HEK293T (cell line): Measurements from ENCODE around the gene DNAH14.

ENCODE experiments used
- CTCF ChIA-PET: fragments of 350-600 bp; formaldehyde crosslinking; extraction: SDS; loops from one replicate; lab custom pipeline; 2021; ENCODE audit warnings: antibody characterized with exemption, inconsistent platforms; lab: Yijun Ruan, JAX
- POLR2A ChIA-PET: fragments of 350-600 bp; formaldehyde crosslinking; extraction: SDS; loops from one replicate; lab custom pipeline; 2020; ENCODE audit warnings: antibody characterized with exemption, inconsistent platforms; lab: Yijun Ruan, JAX
- DNase-seq: peaks from one replicate; pipeline ENCODE4 v3.0.0; 2012; ENCODE audit warnings: mixed read lengths; ENCODE audit errors: extremely low spot score
- ARNT ChIP-seq: fragments of 450-650 bp; IDR thresholded peaks from 2 replicates; pipeline ENCODE4 v1.6.1; 2017; ENCODE audit warnings: mild to moderate bottlenecking
- BHLHE40 ChIP-seq: fragments of 450-650 bp; IDR thresholded peaks from 2 replicates; pipeline ENCODE4 v1.6.1; 2016; ENCODE audit warnings: mild to moderate bottlenecking, moderate library complexity, borderline replicate concordance
- CTBP1 ChIP-seq: fragments of 450-650 bp; IDR thresholded peaks from 2 replicates; pipeline ENCODE4 v1.6.1; 2016; ENCODE audit warnings: borderline replicate concordance
- ELF4 ChIP-seq: fragments of 450-650 bp; IDR thresholded peaks from 2 replicates; pipeline ENCODE4 v1.6.1; 2017; ENCODE audit warnings: antibody characterized with exemption
- FOXA1 ChIP-seq: fragments of 450-650 bp; IDR thresholded peaks from 2 replicates; pipeline ENCODE4 v1.6.1; 2016; ENCODE audit warnings: mild to moderate bottlenecking
- FOXK2 ChIP-seq: fragments of 450-650 bp; IDR thresholded peaks from 2 replicates; pipeline ENCODE4 v1.6.1; 2016; ENCODE audit warnings: mild to moderate bottlenecking
- FOXM1 ChIP-seq: fragments of 450-650 bp; IDR thresholded peaks from 2 replicates; pipeline ENCODE4 v1.6.1; 2017; ENCODE audit warnings: mild to moderate bottlenecking, borderline replicate concordance
- HDGF ChIP-seq: fragments of 450-650 bp; IDR thresholded peaks from 2 replicates; pipeline ENCODE4 v1.6.1; 2017; ENCODE audit warnings: antibody characterized with exemption, borderline replicate concordance
- L3MBTL2 ChIP-seq: fragments of 450-650 bp; conservative IDR thresholded peaks from 2 replicates; pipeline ENCODE4 v1.6.1; 2016; ENCODE audit warnings: mild to moderate bottlenecking
- LEF1 ChIP-seq: fragments of 450-650 bp; IDR thresholded peaks from 2 replicates; pipeline ENCODE4 v1.6.1; 2017; ENCODE audit warnings: mild to moderate bottlenecking, borderline replicate concordance
- NFRKB ChIP-seq: fragments of 450-650 bp; IDR thresholded peaks from 2 replicates; pipeline ENCODE4 v1.6.1; 2016; ENCODE audit warnings: mild to moderate bottlenecking, moderate library complexity
- SP1 ChIP-seq: fragments of 450-650 bp; IDR thresholded peaks from 2 replicates; pipeline ENCODE4 v1.6.1; 2017
- SUZ12 ChIP-seq: fragments of 450-650 bp; IDR thresholded peaks from 2 replicates; pipeline ENCODE4 v1.6.1; 2016; ENCODE audit warnings: mild to moderate bottlenecking
- TARDBP ChIP-seq: fragments of 450-650 bp; IDR thresholded peaks from 2 replicates; pipeline ENCODE4 v1.6.1; 2016
- ZNF384 ChIP-seq: fragments of 450-650 bp; IDR thresholded peaks from 2 replicates; pipeline ENCODE4 v1.6.1; 2016
- TF ChIP-seq, protein P1 (sequence below): fragments of 450-650 bp; IDR thresholded peaks from 2 replicates; pipeline ENCODE4 v1.6.1; 2016

Gene DNAH14

DNA sequence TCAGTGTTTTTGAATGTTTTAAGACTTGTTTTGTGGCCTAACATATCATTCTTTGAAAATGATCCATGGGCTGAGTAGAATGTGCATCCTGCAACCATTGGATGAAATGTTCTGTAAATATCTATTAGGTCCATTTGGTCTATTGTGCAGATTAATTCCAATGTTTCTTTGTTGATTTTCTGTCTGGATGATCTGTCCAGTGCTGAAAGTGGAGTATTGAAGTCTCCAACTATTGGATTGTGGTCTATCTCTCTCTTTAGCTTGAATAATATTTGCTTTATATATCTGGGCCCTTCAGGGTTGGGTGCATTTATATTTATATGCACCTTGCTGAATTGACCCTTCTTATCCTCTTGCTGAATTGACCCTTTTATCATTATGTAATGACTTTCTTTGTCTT lies 181.5 kb downstream of the DNAH14 start:
- CTCF ChIA-PET: no interaction called here
- POLR2A ChIA-PET: no interaction called here
- no peak for TF ChIP-seq TARDBP
- TF ChIP-seq SUZ12: no peak
- TF ChIP-seq HDGF: no peak
- TF ChIP-seq FOXM1: no peak
- TF ChIP-seq ARNT: no peak
- no peak for TF ChIP-seq FOXA1
- no peak for TF ChIP-seq FOXK2
- TF ChIP-seq NFRKB: no peak
- no peak for TF ChIP-seq LEF1
- TF ChIP-seq ELF4: no peak
- TF ChIP-seq ZNF384: no peak
- TF ChIP-seq L3MBTL2: no peak
- no peak for TF ChIP-seq BHLHE40
- TF ChIP-seq SP1: no peak
- TF ChIP-seq, protein P1, sequence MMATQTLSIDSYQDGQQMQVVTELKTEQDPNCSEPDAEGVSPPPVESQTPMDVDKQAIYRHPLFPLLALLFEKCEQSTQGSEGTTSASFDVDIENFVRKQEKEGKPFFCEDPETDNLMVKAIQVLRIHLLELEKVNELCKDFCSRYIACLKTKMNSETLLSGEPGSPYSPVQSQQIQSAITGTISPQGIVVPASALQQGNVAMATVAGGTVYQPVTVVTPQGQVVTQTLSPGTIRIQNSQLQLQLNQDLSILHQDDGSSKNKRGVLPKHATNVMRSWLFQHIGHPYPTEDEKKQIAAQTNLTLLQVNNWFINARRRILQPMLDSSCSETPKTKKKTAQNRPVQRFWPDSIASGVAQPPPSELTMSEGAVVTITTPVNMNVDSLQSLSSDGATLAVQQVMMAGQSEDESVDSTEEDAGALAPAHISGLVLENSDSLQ: no peak
- no peak for TF ChIP-seq CTBP1
- no peak for DNase-seq

DNA sequence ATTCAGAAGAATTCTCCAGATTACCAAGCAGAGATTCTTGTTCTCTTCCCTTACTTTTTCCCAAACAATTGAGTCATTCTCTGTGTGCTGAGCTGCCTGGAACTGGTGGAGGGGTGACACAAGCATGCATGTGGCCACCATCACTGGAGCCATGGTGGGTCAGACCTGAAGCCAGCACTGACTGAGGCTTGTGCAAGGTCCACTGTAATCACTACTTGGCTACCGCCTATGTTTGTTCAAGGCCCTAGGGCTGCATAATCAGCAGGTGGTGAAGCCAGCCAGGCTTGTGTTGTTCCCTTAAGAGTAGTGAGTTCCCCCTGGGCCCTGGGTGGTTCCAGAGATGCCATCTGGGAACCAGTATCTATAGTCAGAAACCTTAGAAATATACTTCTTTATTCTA lies 183.8 kb downstream of the DNAH14 start:
- no peak for DNase-seq

DNA sequence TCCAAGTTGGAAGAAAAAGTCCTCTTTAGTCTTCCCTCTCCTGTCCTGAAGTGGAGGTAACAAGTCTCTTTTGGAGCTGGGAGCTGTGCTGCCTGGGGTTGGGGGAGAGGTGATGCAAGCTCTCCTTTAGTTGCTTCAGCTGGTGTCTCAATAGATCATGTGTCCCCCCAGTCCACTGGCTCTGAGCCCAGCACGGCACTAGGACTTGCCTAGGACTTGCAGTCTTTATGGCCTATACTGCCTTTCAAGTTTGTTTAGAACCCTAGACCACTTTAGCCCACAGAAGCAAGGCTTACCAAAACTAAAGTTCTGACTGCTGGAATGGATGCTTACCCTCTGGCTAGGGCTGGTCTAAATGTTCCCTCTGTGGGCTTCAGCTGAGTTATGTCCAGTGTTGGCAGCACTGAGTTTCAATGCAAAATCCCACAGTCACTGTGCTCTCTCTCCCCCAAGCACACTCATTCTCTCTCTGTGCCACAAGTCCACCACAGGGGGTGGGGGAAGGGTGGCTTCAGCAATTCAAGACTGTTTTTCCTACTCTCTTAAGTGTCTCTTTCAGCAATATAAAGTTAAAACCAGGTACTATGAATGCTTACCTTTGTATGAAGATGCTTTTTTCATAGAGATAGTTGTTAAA lies 185.0 kb downstream of the DNAH14 start:
- ChIA-PET POLR2A (no interaction called here), CTCF (no interaction called here)
- TF ChIP-seq SUZ12 (no peak), FOXA1 (no peak), ARNT (no peak), FOXK2 (no peak), SP1 (no peak), HDGF (no peak), CTBP1 (no peak), LEF1 (no peak), L3MBTL2 (no peak), ZNF384 (no peak), ELF4 (no peak), TARDBP (no peak), NFRKB (no peak), BHLHE40 (no peak), FOXM1 (no peak)
- TF ChIP-seq, protein P1: no peak
- no peak for DNase-seq

More for the DNA sequence above, 183.8 kb downstream of the DNAH14 start:
- ChIA-PET CTCF (no interaction called here), POLR2A (no interaction called here)
- TF ChIP-seq FOXA1: no peak
- TF ChIP-seq TARDBP: no peak
- no peak for TF ChIP-seq LEF1
- no peak for TF ChIP-seq ZNF384
- TF ChIP-seq SP1: no peak
- no peak for TF ChIP-seq ARNT
- no peak for TF ChIP-seq FOXK2
- TF ChIP-seq SUZ12: no peak
- TF ChIP-seq NFRKB: no peak
- no peak for TF ChIP-seq CTBP1
- no peak for TF ChIP-seq FOXM1
- TF ChIP-seq L3MBTL2: no peak

DNA sequence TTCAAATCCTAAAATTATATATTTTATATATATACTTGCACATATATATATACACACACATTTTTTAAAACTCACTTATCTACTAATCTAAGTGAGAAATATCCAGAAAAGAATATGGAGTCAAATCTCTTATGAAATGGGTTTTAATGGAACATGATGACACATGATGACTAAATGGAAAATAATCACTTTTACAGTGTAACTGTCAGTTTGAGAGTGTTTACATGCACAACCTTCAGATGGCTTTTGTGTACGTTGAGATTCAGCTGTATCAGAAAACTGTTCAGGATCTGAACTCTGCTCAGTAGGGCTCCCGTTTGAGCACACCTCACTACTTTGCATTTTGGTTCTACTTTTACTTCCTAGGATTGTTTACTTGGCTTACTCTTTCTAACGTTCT lies 189.8 kb downstream of the DNAH14 start:
- TF ChIP-seq NFRKB (no peak), SP1 (no peak), ELF4 (no peak), LEF1 (no peak)
- DNase-seq: no peak
- CTCF ChIA-PET: no interaction called here
- POLR2A ChIA-PET: no interaction called here

DNA sequence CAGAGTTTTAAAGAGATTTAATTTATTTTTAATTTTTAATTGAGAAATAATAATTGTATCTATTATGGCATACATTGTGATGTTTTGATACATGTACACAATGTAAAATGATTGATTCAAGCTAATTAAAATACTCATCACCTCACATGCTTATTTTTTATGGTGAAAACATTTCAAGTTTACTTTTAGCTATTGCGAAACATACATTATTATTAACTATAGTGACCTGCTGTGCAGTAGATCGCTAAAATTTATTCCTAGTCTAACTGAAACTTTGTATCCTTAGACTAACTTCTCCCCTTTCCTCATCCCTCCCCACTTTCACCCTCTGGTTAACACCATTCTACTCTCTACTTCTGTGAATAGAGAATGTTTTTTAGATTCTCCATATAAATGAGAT lies 191.6 kb downstream of the DNAH14 start:
- ChIA-PET CTCF (no interaction called here), POLR2A (no interaction called here)
- no peak for DNase-seq
- TF ChIP-seq FOXK2 (no peak), NFRKB (no peak), ARNT (no peak), ZNF384 (no peak), ELF4 (no peak), FOXA1 (no peak), HDGF (no peak), BHLHE40 (no peak), SUZ12 (no peak), LEF1 (no peak), SP1 (no peak), TARDBP (no peak), CTBP1 (no peak), L3MBTL2 (no peak), FOXM1 (no peak)
- TF ChIP-seq, protein P1: no peak

DNA sequence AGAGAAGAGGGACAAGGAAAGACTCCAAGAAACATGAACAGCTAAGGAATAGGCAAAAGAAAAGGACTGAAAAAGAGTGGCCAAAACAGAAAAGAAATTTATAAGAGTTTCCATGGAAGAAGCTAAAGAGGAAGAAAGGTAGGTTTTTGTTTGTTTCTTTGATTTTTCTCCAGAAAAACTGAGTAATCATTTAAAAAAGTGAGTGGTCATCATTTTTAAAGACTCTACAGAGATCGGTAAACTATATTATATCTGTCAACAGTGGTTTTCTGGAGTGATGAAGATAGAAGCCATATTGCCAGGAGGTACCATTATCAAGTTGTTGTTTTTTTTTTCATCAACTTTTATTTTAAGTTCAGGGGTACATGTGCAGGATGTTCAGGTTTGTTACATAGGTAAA lies 202.4 kb downstream of the DNAH14 start:
- ChIA-PET POLR2A (no interaction called here), CTCF (no interaction called here)
- DNase-seq: no peak
- TF ChIP-seq TARDBP (no peak), ZNF384 (no peak), FOXM1 (no peak), SUZ12 (no peak)
- TF ChIP-seq, protein P1: no peak
